PC-3 (cell line): ENCODE data around the gene EPHB2.

Source experiments
- EZH2 ChIP-seq: fragments of 300-600 bp; sonication (generic); IDR thresholded peaks from one replicate; pipeline ENCODE4 v1.6.1; 2017; ENCODE audit warnings: antibody characterized with exemption, mild to moderate bottlenecking, low read length; ENCODE audit not compliant: unreplicated experiment
- TF ChIP-seq, protein P1 (sequence below): fragments of 300-600 bp; sonication (generic); conservative IDR thresholded peaks from 2 replicates; pipeline ENCODE4 v1.5.1; 2017; ENCODE audit warnings: antibody characterized with exemption, low read depth, mild to moderate bottlenecking, low read length

DNA sequence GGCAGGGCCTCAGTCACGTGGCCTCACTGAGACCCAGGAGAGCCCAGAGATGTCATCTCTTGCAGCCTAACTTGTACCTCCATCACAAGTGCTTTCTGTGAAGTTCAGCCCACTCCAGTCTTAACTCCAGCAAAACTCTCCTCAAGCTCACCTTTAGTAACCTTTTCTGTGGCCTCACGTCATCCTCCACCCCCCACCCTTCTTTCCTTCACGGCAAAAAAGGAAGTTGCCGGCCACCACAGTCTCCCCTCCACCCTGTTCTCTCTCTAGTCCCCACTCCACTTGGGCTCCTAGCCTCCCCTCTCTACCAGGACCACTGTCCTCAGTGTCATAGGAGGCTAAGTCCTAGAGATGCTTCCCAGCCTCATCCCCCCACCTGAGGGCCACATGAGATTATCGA is 155.1 kb downstream of the EPHB2 start:
- TF ChIP-seq, protein P1, sequence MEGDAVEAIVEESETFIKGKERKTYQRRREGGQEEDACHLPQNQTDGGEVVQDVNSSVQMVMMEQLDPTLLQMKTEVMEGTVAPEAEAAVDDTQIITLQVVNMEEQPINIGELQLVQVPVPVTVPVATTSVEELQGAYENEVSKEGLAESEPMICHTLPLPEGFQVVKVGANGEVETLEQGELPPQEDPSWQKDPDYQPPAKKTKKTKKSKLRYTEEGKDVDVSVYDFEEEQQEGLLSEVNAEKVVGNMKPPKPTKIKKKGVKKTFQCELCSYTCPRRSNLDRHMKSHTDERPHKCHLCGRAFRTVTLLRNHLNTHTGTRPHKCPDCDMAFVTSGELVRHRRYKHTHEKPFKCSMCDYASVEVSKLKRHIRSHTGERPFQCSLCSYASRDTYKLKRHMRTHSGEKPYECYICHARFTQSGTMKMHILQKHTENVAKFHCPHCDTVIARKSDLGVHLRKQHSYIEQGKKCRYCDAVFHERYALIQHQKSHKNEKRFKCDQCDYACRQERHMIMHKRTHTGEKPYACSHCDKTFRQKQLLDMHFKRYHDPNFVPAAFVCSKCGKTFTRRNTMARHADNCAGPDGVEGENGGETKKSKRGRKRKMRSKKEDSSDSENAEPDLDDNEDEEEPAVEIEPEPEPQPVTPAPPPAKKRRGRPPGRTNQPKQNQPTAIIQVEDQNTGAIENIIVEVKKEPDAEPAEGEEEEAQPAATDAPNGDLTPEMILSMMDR: no peak
- TF ChIP-seq EZH2: no peak
